ENCODE results near the gene TIAL1. TPM values are rescaled to one million over a fixed set of nuclear protein-coding genes. Genes with fewer than 3 reads are reported as not detected.

Gene TIAL1
- total and polyA plus RNA-seq, 2 experiments from 2014 or later: 92.6 to 131 TPM

DNA sequence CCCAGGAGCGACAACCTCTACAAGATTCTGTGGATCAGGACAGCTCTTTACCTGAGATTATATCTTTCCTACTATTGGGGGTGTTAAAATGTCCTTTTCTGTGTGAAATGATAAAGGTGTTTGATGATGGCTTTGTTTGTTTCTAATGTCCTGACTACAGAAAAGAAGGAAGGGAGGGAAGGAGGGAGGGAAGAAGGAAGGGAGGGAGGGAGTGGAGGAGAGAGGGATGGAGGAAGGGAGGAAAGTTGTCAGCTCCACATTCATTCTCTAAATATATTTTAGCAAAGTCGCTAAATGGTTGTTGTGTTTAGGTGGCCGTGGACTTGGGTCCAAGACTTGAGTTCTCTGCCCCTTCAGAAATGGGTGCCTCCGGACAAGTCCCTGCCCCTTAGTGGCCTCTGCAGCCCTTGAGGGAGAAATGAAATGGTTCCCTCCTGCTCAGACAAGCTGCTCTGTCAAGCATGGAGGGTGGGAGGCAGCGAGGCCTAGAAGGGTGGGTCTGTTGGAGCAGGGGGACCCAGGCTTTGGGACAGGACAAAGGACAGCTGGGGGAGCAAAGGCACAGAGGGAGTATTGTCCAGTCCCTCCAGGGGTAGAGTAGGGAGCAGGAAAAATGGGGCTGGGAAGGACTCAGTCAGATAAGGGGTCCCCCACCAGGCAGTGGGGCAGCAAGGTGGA, 58.7 kb downstream of the TIAL1 start:
- Mint-ChIP-seq H3K9me3 (no peaks in the 10 kb centered on the region), H3K27me3 (ENCODE audit: insufficient read depth, low read depth, poor library complexity) (peaks cover 33% of the 10 kb centered on the region), H3K4me3 (no peak overlapping the region), H3K36me3 (ENCODE audit: low read depth) (no peaks in the 10 kb centered on the region; the same call in 2 of the 3 replicates), H3K27ac (no peak overlapping the region), H3K4me1 (peaks cover 20% of the 10 kb centered on the region)
- Histone ChIP-seq H3K4me1 (ENCODE audit: insufficient read depth) (peaks cover 5% of the 10 kb centered on the region; the same call in 1 of the 2 replicates), H3K27me3 (ENCODE audit: insufficient read depth) (peaks cover 31% of the 10 kb centered on the region), H3K36me3 (ENCODE audit: insufficient read depth) (no peaks in the 10 kb centered on the region), H4K20me1 (replicated peaks; ENCODE audit: insufficient read depth) (no peaks in the 10 kb centered on the region; the same call in 1 of the 2 replicates), H3K9me2 (ENCODE audit: insufficient read depth) (no peaks in the 10 kb centered on the region), H3K79me2 (replicated peaks; ENCODE audit: insufficient read depth) (no peaks in the 10 kb centered on the region), H3F3A (replicated peaks; ENCODE audit: low read depth) (no peaks in the 10 kb centered on the region), H2AFZ (no peak overlapping the region), H3K4me2 (no peak overlapping the region), H3K27ac (ENCODE audit: low read depth) (no peak overlapping the region), H3K4me3 (no peak overlapping the region)
- no peak for DNase-seq (ENCODE audit: low spot score)
- TF ChIP-seq NANOG (IDR thresholded peaks at IDR 0.05; ENCODE audit: borderline replicate concordance) (no peak), ZNF331 (CRISPR knock-in tag; IDR thresholded peaks at IDR 0.05; ENCODE audit: low read depth) (no peak), JUNB (IDR thresholded peaks at IDR 0.05; ENCODE audit: unreplicated experiment) (no peak), EZH2phosphoT487 (IDR thresholded peaks at IDR 0.05; ENCODE audit: unreplicated experiment) (no peak)
- ATAC-seq: no peak

DNA sequence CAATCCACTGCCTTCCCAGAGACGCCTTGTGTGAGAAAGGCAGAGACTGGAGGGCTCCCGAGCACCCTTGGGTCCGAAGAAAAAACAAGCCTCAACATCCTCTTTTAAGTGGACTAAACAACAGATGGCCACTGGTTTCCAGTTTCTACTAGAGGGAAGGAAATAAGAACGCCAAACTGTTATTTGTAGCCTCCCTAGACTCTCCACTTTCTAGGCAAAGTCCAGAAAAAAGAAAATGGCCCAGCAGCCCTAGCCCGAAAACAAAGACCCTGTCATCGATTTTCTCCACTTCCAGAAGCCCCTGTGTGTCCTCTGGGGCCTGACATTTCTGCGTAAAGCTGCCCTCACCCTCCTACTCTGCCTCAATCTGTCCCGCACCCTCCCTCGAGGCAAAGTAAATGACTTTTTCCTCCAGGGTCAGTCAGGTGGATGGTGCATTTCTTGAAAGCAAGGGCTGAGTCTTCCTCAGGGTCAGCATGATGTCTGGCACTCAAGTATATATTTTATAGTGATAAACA, 60.2 kb downstream of the TIAL1 start:
- H3K27me3 Mint-ChIP-seq (ENCODE audit: insufficient read depth, low read depth, poor library complexity): peaks cover 26% of the 10 kb centered on the region
- no peak for DNase-seq (ENCODE audit: low spot score)
- TF ChIP-seq NANOG (IDR thresholded peaks at IDR 0.05; ENCODE audit: borderline replicate concordance): no peak
- no peak for TF ChIP-seq POLR2AphosphoS5 (IDR thresholded peaks at IDR 0.05; ENCODE audit: low read depth)
- TF ChIP-seq, protein P1, sequence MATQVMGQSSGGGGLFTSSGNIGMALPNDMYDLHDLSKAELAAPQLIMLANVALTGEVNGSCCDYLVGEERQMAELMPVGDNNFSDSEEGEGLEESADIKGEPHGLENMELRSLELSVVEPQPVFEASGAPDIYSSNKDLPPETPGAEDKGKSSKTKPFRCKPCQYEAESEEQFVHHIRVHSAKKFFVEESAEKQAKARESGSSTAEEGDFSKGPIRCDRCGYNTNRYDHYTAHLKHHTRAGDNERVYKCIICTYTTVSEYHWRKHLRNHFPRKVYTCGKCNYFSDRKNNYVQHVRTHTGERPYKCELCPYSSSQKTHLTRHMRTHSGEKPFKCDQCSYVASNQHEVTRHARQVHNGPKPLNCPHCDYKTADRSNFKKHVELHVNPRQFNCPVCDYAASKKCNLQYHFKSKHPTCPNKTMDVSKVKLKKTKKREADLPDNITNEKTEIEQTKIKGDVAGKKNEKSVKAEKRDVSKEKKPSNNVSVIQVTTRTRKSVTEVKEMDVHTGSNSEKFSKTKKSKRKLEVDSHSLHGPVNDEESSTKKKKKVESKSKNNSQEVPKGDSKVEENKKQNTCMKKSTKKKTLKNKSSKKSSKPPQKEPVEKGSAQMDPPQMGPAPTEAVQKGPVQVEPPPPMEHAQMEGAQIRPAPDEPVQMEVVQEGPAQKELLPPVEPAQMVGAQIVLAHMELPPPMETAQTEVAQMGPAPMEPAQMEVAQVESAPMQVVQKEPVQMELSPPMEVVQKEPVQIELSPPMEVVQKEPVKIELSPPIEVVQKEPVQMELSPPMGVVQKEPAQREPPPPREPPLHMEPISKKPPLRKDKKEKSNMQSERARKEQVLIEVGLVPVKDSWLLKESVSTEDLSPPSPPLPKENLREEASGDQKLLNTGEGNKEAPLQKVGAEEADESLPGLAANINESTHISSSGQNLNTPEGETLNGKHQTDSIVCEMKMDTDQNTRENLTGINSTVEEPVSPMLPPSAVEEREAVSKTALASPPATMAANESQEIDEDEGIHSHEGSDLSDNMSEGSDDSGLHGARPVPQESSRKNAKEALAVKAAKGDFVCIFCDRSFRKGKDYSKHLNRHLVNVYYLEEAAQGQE (IDR thresholded peaks at IDR 0.05; ENCODE audit: unreplicated experiment): no peak
- no peak for TF ChIP-seq JUNB (IDR thresholded peaks at IDR 0.05; ENCODE audit: unreplicated experiment)
- TF ChIP-seq ZNF331 (CRISPR knock-in tag; IDR thresholded peaks at IDR 0.05; ENCODE audit: low read depth): no peak
- TF ChIP-seq, protein P2, sequence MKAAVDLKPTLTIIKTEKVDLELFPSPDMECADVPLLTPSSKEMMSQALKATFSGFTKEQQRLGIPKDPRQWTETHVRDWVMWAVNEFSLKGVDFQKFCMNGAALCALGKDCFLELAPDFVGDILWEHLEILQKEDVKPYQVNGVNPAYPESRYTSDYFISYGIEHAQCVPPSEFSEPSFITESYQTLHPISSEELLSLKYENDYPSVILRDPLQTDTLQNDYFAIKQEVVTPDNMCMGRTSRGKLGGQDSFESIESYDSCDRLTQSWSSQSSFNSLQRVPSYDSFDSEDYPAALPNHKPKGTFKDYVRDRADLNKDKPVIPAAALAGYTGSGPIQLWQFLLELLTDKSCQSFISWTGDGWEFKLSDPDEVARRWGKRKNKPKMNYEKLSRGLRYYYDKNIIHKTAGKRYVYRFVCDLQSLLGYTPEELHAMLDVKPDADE (IDR thresholded peaks at IDR 0.05): no peak
- TF ChIP-seq, protein P3, sequence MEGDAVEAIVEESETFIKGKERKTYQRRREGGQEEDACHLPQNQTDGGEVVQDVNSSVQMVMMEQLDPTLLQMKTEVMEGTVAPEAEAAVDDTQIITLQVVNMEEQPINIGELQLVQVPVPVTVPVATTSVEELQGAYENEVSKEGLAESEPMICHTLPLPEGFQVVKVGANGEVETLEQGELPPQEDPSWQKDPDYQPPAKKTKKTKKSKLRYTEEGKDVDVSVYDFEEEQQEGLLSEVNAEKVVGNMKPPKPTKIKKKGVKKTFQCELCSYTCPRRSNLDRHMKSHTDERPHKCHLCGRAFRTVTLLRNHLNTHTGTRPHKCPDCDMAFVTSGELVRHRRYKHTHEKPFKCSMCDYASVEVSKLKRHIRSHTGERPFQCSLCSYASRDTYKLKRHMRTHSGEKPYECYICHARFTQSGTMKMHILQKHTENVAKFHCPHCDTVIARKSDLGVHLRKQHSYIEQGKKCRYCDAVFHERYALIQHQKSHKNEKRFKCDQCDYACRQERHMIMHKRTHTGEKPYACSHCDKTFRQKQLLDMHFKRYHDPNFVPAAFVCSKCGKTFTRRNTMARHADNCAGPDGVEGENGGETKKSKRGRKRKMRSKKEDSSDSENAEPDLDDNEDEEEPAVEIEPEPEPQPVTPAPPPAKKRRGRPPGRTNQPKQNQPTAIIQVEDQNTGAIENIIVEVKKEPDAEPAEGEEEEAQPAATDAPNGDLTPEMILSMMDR (conservative IDR thresholded peaks at IDR 0.05; ENCODE audit: low read depth in 2 of 2): no peak

More for the DNA sequence above, 60.2 kb downstream of the TIAL1 start:
- Histone ChIP-seq H3K79me2 (replicated peaks; ENCODE audit: insufficient read depth) (no peaks in the 10 kb centered on the region), H3K36me3 (ENCODE audit: insufficient read depth) (no peaks in the 10 kb centered on the region), H4K20me1 (replicated peaks; ENCODE audit: insufficient read depth) (no peaks in the 10 kb centered on the region; the same call in 1 of the 2 replicates), H3K9me2 (ENCODE audit: insufficient read depth) (no peaks in the 10 kb centered on the region), H3K4me1 (ENCODE audit: insufficient read depth) (peaks cover 5% of the 10 kb centered on the region; the same call in 1 of the 2 replicates), H3K27ac (ENCODE audit: low read depth) (no peak overlapping the region), H3K27me3 (ENCODE audit: insufficient read depth) (peaks cover 21% of the 10 kb centered on the region), H3K4me2 (no peak overlapping the region), H2AFZ (no peak overlapping the region), H3F3A (replicated peaks; ENCODE audit: low read depth) (no peaks in the 10 kb centered on the region), H3K4me3 (no peak overlapping the region)
- Mint-ChIP-seq H3K9me3 (no peaks in the 10 kb centered on the region), H3K4me1 (peaks cover 20% of the 10 kb centered on the region), H3K36me3 (ENCODE audit: low read depth) (no peaks in the 10 kb centered on the region; the same call in 2 of the 3 replicates), H3K27ac (no peak overlapping the region), H3K4me3 (no peak overlapping the region)
- ATAC-seq: no peak
